ENCODE data around the gene B4GALT1. TPM values are rescaled to one million over a fixed set of nuclear protein-coding genes. Genes with fewer than 3 reads are reported as not detected.

B4GALT1 gene
- total and polyA plus RNA-seq, 10 donors: 18.1 to 111 (median 82.7) TPM

- intact Hi-C loops (cut with DNase I; ENCODE audit: low total_unique reads): loop anchor here (10.0 kb wide), 1 partner anchor 49 kb away; no protein-coding TSS in a partner anchor
- Histone ChIP-seq H3K9me3 (no peaks in the 10 kb centered on the region), H3K4me1 (peaks cover 0 to 18% (median 4%) of the 10 kb centered on the region in 6 donors), H3K4me3 (no peak overlapping the region), H3K27ac (no peak overlapping the region), H3K27me3 (replicated peaks in 1 of 7) (no peaks in the 10 kb centered on the region), H3K36me3 (no peaks in the 10 kb centered on the region)
- TF ChIP-seq POLR2AphosphoS5 (IDR thresholded peaks at IDR 0.05) (no peak), POLR2A (IDR thresholded peaks at IDR 0.05) (no peak), CTCF (IDR thresholded peaks at IDR 0.05 in 8 of 11, conservative IDR thresholded peaks at IDR 0.05 in 3 of 11) (no peak)
- WGBS, 5 donors: 72 to 92% (median 83%) methylated on average over 6 of the region's 6 CpGs
- no peak for DNase-seq
Measured at GRCh38 chr9:33175649-33176325, 8.7 kb upstream of the B4GALT1 start.

- H3K9me3 ChIP-seq: no peaks in the 10 kb centered on the region
- H3K4me1 ChIP-seq: peaks cover 12 to 39% (median 21%) of the 10 kb centered on the region in 6 donors
- H3K27me3 ChIP-seq (replicated peaks in 1 of 7): no peaks in the 10 kb centered on the region
- TF ChIP-seq CTCF (IDR thresholded peaks at IDR 0.05 in 8 of 11, conservative IDR thresholded peaks at IDR 0.05 in 3 of 11) (no peak), POLR2A (IDR thresholded peaks at IDR 0.05) (no peak), POLR2AphosphoS5 (IDR thresholded peaks at IDR 0.05) (no peak)
- intact Hi-C loops (cut with DNase I; ENCODE audit: low total_unique reads): loop anchor here (5.0 to 10.0 kb wide), 2 partner anchors 50 to 52 kb away; no protein-coding TSS in a partner anchor
- peak overlapping the region in 2 of 8 donors; percentile 10 to 60 for H3K27ac ChIP-seq
- no peaks in the 10 kb centered on the region for H3K36me3 ChIP-seq
- WGBS, 5 donors: 78 to 84% (median 82%) methylated on average over 8 of the region's 8 CpGs
- DNase-seq: no peak
- H3K4me3 ChIP-seq: no peak overlapping the region
Measured at GRCh38 chr9:33172256-33173238, 5.4 kb upstream of the B4GALT1 start.

DNA sequence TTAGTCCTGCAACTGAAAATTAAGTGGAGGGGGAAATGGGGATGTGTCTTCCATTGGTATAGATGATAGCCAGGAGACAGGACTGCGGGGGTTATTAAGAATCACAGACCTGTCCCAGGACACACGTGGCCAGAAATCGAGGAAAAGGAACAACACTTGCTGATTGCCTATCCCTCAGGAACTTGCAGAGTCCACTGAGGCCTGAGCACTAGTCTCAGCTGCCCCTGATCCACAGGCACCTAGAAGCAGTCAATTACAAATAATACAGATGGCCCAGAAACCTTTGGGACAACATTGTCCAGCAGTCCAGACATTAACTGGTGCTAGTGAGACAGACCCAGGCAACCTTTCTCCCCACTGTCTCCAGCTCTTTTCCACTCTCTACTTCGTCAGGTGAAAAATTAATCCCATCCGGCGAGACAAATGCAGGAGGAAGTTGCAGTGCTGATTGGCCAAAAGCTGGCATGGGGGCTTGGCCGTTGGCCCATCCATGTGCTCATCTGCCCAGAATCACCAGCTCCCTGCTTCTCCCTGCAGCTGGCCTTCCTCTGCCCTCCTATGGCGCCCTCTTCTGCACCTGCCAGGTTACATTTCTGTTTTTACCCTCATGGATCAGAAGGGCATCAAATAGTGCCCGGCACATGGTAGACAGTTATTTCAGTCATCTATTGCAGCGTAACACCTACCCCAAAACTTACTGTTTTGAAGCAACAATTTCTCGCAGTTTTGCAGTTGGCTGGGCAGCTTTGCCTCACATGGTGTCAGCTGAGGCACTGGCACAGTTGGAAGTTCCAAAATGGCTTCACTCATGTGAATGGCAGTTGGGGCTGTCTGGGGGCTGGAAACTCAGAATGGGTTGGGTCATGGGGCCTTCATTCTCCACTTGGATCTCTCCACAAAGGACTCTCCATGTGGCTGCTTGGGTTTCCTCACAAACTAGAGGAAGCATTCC lies 3.6 kb upstream of the B4GALT1 start:
- WGBS, 5 donors: 49 to 71% (median 58%) methylated on average over 11 of the region's 11 CpGs
- H3K27me3 ChIP-seq (replicated peaks in 1 of 7): no peaks in the 10 kb centered on the region
- no peak overlapping the region for H3K4me3 ChIP-seq
- intact Hi-C loops (cut with DNase I; ENCODE audit: low total_unique reads): loop anchor here (5.0 to 10.0 kb wide), 2 partner anchors 48 to 54 kb away; no protein-coding TSS in a partner anchor
- H3K36me3 ChIP-seq: no peaks in the 10 kb centered on the region
- TF ChIP-seq CTCF (IDR thresholded peaks at IDR 0.05 in 8 of 11, conservative IDR thresholded peaks at IDR 0.05 in 3 of 11): peak in 9 of 11 experiments; percentile 37 to 70 (median 44)
- TF ChIP-seq POLR2AphosphoS5 (IDR thresholded peaks at IDR 0.05): peak in 2 of 3 donors; percentile 39 to 65
- no peak for TF ChIP-seq POLR2A (IDR thresholded peaks at IDR 0.05)
- H3K4me1 ChIP-seq: peaks cover 12 to 46% (median 25%) of the 10 kb centered on the region in 6 donors
- H3K9me3 ChIP-seq: no peaks in the 10 kb centered on the region
- DNase-seq: peak; percentile 81
- peak overlapping the region in 2 of 8 donors; percentile 3 to 41 for H3K27ac ChIP-seq

Measured in spleen (tissue), 11 donors.